Testis (tissue), 2 donors: ENCODE results near the gene RTN4RL1.

Experiments used
- POLR2A ChIP-seq: fragments of 450-650 bp; IDR thresholded peaks from one replicate; pipeline ENCODE4 v1.6.1; 2017; ENCODE audit warnings: antibody characterized with exemption, mild to moderate bottlenecking, moderate library complexity
- TF ChIP-seq, protein P1 (sequence below), 3 experiments: fragments of 450-650 bp in 2 of 3; fragments of 200-600 bp in 1 of 3; sonication (generic) in 1 of 3; IDR thresholded peaks; one replicate each; pipeline ENCODE4 v1.5.1; 2016 to 2019; ENCODE audit warnings: antibody characterized with exemption in 3 of 3, mild to moderate bottlenecking in 2 of 3, moderate library complexity in 1 of 3

DNA sequence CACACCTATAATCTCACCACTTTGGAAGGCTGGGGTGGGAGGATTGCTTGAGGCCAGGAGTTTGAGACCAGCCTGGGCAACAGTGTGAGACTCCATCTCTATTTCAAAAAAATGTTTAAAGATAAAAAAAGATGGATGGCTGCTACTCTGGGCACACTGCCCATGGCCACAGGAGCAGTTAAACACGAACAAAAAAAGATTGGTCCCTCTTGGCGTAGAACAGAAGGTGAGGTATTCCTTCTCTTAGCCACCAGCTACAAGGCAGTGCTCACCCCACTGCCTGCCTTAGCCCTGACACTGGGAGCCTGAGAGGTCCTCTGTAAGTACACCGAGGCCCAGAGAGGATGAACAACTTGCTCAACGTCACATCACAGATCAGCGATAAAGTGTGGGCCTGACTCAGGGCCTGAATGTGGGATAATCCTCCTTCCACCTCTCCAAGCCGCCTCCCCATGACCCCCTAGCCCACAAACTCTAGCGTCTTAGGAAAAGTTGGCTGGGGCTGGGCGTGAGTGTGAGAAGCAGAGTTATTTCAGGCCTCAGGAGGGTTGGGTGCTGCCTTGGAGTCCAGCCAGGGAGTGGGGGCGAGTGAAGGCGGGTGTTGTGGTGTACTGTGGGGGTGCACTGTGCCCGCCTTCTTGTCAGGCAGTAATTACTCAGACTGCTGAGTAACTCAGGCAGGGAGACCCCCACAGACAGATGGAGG, 2.5 kb upstream of the RTN4RL1 start:
- TF ChIP-seq, protein P1, sequence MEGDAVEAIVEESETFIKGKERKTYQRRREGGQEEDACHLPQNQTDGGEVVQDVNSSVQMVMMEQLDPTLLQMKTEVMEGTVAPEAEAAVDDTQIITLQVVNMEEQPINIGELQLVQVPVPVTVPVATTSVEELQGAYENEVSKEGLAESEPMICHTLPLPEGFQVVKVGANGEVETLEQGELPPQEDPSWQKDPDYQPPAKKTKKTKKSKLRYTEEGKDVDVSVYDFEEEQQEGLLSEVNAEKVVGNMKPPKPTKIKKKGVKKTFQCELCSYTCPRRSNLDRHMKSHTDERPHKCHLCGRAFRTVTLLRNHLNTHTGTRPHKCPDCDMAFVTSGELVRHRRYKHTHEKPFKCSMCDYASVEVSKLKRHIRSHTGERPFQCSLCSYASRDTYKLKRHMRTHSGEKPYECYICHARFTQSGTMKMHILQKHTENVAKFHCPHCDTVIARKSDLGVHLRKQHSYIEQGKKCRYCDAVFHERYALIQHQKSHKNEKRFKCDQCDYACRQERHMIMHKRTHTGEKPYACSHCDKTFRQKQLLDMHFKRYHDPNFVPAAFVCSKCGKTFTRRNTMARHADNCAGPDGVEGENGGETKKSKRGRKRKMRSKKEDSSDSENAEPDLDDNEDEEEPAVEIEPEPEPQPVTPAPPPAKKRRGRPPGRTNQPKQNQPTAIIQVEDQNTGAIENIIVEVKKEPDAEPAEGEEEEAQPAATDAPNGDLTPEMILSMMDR (IDR thresholded peaks at IDR 0.05), result no peak
- TF ChIP-seq POLR2A, result no peak
